ENCODE measurements around the gene MAP7D1.

MAP7D1 gene

GRCh38 chr1:36156329-36157114, 562 bp downstream of the MAP7D1 start:
- TF ChIP-seq CTCF (IDR thresholded peaks at IDR 0.05), result no peak

GRCh38 chr1:36157115-36157903, 1.3 kb downstream of the MAP7D1 start:
- TF ChIP-seq CTCF (IDR thresholded peaks at IDR 0.05), result no peak

- no peak for TF ChIP-seq CTCF (IDR thresholded peaks at IDR 0.05)
Measured at GRCh38 chr1:36157973-36158826, 2.2 kb downstream of the MAP7D1 start.

GRCh38 chr1:36159614-36160387, 3.8 kb downstream of the MAP7D1 start:
- no peak for TF ChIP-seq CTCF (IDR thresholded peaks at IDR 0.05)

- TF ChIP-seq CTCF (IDR thresholded peaks at IDR 0.05), result no peak
Measured at GRCh38 chr1:36160388-36160948, 4.5 kb downstream of the MAP7D1 start.

- TF ChIP-seq CTCF (IDR thresholded peaks at IDR 0.05), result peak; percentile 32; the same call in 1 of the 2 replicates
Measured at GRCh38 chr1:36160949-36161485, 5.1 kb downstream of the MAP7D1 start.
